Suppressor macrophage treated with lipopolysaccharide for 4 hours (primary cell): Measurements from ENCODE around the gene TUBA4B.
"Not testable (repeated sequence)": the region's sequence is repeated elsewhere in the genome, so short reads cannot be mapped to it uniquely, and the experiment has no call there.

ENCODE experiments used
- DNase-seq: peaks from one replicate; pipeline ENCODE4 v3.0.0-alpha.2; 2020

The TUBA4B gene

DNA sequence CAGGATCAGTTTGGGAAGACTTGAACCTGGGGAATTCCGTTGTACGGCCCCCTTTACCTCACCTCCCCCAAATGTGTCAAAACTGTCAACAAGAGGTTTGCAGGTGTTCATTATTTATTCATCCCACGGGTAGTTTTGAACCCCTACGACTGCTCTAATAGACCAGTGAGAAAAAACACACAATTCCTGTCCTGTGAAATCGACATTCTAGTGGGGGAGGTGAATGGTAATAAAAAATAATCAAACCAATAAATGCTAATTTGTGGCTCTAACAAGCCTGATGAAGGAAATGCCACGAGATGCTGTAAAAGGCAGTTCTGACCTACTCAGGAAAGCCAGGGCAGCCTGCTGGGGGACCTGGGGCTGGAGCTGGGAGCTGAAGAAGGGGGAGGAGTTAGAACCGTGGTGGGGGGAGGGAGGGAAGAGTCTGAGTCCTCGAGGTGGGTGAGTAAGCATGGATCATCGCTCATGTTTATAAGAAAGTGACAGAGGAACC is 25.7 kb downstream of the TUBA4B start:
- DNase-seq = no peak

DNA sequence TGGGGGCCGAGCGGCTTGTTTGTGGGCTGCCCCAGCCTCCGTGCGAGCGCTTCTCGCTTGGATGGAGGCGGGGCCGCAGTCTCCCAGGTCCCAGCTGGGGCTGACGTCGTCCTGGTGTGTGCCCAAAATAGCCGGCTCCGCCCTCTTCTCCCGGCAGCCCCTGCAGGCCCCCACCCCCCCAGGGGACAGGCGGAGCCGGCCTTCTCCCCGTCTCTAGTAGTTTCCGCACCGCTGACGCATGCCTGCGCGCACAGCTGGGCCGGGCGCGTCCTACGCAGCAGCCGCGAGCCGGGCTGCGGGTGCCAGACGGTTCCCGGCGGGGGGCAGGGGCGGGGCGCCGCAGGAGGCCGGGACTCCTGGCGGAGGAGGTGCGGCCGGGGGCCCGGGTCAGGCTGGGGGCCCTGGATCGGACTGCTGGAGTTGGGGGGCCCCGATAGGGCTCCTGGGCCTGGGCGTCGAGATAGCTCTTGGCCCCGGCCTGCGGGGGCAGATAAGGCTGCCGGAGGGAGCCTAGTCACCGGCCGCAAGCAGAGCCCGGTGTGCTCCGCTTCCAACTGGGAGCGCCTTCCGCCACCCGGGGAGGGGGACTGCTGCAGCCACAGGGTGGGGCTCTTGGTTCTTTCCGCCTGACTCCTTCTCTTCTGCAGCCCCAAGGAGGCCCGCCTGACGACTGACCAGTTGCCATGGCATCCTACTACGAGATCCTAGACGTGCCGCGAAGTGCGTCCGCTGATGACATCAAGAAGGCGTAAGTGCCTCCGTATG is 26.3 kb downstream of the TUBA4B start, which contains the start of gene DNAJB2:
TSS of gene DNAJB2 (plus strand) at position 216 of the 765 bp plus-strand sequence. CDS start at position 684, 468 bp downstream.
- DNase-seq = peak; percentile 99

DNA sequence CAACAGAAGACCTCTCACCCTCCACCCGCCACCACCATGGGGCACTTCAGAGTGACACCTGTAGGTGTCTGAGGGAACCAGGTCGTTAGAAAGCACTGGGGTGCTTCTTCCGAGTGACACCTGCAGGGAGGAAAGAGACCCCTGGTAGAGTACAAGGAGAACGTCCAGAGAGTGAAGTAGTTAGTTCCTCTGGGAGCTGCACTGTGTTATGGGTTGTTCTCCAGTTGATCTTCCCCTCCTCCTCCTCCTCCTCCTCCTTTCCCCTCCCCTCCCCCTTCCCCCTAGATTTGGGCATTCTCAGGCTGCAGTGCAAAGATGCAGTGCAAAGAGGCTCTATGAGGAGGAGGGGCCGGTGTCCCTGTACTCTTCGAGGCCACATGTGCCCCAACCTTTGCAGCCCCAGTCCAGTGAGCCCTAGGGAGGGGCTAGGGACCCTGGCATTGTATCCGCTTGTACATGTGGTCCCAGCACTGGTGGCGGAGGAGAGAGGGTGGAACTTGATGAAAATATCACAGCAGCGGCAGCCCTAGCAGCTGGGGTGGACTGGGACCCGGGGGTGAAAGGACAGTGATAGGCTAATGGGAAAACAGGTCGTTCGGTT is 27.0 kb downstream of the TUBA4B start:
- DNase-seq = no peak

DNA sequence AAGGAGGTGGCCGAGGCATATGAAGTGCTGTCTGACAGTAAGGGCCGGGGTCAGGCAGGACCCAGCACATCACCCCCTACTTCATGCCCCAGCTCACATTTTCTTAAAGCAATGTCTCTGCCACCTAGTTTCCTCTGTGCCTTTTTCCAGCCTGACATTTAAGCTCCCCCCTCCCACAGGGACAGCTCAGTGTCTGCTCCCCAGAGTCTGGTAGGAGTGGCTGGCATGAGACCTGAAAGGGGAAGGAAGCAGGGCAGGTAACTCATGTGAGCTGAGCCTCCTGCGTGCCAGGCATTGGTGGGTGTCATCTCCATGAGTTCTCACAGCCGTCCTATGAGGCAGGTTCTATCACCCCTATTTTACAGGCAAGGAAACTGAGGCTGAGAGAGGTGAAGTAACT is 27.6 kb downstream of the TUBA4B start:
- DNase-seq = no peak

DNA sequence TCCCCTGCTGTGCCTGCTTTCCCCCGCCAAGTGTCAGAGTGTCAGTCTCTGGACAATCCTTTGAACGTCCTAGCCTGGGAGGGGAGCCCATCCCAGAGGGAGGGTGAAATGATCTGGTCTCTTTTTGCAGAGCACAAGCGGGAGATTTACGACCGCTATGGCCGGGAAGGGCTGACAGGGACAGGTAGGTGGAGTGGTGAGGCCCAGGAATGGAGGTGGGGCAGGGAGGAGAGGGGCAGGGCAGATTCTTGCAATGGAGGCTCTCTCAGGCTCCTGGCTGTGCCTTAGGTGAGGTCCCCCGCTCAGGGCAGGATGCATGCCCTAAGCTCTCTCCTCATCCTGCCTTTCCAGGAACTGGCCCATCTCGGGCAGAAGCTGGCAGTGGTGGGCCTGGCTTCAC is 28.5 kb downstream of the TUBA4B start:
- no peak for DNase-seq

DNA sequence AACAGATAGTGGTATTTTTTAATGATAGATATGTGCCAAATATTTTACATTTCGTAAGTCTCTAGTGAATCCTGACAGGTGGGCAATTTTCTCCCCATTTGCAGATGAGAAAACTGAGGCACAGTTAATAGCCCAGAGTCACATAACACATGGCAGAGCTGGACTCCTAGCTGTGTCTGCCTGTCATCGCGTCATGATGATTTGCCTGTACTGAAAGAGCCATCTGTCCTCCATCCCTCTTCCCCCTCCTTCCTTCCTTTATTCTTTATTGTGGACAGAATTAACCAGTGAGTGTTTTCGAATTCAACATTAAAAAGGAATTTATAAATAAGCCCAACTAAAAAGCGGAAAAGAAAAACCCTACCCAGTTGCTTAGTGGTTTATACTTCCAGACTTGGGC is 29.3 kb downstream of the TUBA4B start:
- DNase-seq = no peak

DNA sequence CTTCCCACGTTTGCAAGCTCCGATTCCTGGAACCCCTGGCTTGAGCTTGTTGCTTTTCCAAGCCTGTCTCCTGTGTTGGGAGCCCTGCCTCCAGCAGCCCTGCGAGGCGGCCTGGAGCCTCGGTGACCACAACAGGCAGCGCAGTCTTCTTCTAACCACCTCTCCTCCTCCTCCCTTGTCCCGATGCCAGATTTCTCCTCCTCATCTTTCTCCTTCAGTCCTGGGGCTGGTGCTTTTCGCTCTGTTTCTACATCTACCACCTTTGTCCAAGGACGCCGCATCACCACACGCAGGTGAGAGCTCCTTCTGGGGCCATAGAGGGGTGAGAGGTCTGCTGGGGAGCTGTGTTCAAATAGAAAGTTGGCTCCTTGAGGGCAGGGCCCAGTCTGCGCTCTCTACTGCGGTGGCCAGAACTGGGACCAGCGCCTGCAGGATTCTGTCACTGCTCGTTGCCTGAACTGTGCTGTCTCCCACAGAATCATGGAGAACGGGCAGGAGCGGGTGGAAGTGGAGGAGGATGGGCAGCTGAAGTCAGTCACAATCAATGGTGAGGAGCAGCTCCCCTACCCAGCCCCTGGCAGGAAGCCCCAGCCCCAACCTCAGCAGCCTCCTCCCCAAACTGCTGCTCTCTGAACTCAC is 30.0 kb downstream of the TUBA4B start:
- DNase-seq = no peak

DNA sequence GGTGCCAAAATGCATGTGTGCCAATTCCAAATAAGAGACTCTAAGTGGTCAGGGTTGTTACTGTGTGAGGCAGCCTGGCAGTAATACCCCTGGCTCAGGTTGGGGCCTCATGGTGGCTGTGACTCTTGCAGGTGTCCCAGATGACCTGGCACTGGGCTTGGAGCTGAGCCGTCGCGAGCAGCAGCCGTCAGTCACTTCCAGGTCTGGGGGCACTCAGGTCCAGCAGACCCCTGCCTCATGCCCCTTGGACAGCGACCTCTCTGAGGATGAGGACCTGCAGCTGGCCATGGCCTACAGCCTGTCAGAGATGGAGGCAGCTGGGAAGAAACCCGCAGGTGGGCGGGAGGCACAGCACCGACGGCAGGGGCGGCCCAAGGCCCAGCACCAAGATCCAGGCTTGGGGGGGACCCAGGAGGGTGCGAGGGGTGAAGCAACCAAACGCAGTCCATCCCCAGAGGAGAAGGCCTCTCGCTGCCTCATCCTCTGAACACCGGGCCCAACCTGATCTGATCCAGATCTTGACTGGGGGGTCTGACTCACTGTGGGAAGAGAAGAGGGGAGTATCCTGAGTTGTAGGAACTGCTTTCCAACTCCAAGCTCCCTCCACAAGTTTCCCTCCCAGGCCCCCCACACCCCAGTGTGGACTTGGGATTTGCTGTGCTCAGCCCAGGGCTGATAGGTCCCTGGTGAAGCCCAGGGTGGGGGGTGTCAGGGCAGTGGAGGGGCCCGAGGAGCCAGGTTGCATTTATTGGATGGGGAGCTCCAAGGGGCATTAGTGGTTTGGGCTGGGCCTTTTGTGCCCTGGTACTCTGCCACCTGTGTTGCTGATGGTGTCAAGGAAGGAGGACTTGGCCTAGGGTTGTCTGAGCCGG is 31.7 kb downstream of the TUBA4B start:
- no peak for DNase-seq

DNA sequence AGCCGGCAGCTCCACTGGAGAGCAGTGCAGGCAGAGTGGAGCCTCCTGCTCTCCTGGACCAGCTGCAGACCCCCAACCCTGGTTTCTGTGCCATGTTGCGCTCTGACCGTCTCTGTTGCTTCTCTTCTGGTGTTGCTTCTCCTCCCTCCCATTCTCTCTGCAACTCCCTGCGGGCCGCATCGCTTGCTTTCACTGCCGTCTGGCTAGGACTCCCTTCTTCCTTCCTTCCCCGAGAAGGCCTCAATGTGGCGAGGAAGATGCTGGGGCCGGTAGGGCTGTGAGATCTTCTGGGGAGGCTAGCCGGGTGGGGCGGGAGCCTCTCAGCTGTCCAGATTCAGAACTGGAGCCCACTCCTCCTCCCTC is 32.3 kb downstream of the TUBA4B start:
- DNase-seq = no peak

DNA sequence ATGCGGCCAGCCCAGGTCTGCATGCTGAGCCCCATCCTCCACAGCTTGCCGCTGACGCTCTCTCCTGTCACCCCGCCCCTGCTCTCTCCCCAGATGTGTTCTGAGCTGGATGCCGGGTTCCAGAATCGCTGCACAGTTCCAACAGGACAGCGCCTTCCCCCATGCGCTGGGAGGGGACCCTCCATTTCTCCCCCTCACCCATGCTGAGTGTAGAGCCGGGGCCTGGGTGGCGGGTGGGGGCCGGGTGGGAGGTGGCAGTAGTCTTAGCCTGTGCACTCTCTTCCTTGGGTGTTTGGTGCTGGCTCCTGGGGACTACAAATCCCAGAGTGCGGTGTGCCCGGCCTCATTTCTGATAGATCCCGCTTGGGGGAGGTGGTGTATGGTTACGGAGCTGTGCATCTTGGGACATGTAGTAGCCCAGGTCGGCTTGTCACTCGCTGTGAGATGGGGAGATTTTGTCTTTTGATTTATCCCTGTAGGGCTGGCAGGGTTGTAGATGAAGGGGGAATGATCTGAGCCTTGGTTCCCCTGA is 32.9 kb downstream of the TUBA4B start:
- DNase-seq = no peak

DNA sequence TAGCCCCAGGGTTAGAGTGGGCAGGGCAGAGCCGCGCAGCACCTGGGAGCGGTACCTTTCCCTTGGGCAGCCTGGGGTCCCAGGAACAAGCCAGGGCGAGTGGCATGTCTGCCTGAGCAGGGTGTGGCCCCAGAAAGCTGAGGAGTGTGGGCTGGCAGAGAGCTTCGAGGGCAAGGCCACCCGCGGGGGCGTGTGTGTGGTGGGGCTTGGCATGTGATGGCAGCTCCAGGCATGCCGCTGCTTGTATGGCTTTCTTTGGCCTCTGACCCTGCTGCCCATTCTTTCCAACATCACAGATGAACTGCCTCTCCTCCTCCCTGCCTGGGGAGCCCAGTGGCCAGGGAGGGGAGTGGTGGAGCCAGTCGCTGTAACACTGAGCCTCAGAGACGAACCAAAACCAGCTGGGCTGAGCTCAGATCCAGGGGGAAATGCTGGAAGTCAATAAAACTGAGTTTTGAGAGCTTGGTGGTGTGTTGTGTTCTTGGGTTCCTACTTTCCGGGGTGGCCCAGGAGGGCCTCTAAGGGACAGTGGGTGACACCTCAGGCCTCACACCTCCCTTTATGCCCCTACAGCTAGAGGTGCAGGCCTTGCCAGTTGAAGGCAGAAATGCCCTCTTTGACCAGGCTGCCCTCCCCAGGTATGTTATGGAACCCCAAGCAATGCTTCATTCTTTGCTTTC is 33.5 kb downstream of the TUBA4B start:
- no peak for DNase-seq

DNA sequence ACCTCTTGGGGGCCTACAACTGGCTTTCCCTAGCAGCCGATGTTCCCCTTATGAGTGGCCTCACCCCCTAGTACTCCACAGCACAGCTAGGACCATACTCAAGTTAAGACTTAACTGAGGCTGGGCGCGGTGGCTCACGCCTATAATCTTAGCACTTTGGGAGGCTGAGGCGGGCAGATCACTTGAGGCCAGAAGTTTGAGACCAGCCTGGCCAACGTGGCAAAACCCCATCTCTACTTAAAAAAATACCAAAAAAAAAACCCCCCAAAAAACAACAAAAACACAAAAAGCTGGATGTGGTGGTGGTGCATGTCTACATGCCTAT is 34.0 kb downstream of the TUBA4B start:
- DNase-seq = not testable (repeated sequence)

DNA sequence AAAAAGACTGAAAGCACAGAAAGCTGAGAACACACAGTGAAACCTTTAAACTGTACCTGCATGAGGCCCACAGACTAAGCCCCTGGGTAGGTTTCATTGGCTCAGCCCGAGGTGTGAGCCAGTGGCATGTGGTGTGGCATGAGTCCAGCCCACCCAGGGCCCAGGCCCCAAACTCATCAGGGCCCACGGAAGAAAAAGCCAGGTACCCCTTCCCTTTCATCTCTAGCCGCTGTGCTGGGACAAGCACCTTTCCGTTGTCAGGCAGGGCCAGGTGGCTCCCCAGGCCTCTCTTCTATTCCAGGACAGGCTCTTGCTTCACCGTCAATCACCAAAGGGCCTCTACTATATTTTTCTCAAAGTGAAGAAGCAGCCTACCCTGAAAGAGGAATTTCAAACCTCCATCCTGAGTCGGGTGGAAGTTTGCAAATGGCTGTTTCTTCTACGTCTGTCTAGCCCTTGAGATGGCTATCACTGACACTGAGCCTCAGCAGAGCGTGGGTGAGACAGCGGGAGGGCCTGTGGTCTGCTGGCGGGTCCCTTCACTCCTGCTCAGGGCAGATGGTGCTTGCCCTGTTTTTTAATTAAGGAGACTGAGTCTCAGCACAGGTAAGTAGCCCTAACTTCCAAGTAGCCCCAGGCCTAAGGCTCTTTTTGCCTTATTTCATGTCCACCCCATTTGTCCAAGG is 34.7 kb downstream of the TUBA4B start:
- no peak for DNase-seq

DNA sequence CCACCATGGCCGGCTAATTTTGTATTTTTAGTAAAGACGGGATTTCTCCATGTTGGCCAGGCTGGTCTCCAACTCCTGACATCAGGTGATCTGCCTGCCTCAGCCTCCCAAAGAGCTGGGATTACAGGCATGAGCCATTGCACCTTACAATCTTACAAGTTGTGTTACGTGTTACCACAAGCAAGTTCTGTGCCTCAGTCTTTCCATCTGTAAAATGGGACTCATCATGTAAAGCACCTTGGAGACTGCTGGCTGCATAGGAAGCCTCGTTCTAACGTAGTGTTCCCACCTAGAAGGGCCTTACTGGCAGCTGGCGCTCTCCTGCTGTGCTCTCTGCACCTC is 36.1 kb downstream of the TUBA4B start:
- DNase-seq = no peak

DNA sequence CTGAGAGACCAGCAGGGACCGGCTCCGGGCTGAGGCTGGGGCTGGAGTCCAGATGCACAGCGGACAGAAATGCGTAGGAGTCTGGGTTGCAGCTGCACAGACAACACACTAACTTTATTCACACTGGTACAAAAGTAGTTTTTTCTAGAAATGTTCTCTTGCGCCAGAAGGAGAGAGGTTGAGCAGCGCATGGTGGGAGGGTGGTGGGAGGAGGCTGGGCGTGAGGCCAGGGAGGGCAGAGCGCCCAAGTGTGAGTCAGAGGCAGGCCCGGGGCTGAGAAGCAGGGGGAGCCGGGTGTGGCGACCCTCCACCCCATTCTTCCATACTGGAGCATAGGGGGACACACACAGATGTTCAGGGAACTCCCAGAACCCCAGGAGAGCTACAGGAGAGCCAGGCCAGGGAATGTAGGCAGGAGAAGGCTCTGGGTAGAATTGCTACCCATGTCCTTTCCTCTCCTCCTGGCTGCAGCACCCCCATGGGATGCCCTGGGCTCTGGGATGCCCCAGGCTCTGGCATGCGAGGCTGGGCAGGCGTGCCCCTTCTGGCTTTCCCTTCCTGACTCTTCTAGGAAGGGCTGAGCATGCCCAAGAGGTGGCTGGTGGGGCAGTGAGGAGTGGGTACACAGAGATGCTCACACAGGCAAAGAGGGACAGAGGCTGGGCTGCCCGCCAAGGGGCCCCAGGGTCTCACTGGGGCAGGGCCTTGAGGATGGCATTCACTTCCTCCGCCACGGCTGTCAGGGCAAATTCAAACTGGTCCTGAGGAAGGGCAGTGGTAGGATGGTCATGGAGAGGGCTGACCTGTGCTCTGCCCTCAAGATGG is 36.7 kb downstream of the TUBA4B start:
- DNase-seq = no peak

DNA sequence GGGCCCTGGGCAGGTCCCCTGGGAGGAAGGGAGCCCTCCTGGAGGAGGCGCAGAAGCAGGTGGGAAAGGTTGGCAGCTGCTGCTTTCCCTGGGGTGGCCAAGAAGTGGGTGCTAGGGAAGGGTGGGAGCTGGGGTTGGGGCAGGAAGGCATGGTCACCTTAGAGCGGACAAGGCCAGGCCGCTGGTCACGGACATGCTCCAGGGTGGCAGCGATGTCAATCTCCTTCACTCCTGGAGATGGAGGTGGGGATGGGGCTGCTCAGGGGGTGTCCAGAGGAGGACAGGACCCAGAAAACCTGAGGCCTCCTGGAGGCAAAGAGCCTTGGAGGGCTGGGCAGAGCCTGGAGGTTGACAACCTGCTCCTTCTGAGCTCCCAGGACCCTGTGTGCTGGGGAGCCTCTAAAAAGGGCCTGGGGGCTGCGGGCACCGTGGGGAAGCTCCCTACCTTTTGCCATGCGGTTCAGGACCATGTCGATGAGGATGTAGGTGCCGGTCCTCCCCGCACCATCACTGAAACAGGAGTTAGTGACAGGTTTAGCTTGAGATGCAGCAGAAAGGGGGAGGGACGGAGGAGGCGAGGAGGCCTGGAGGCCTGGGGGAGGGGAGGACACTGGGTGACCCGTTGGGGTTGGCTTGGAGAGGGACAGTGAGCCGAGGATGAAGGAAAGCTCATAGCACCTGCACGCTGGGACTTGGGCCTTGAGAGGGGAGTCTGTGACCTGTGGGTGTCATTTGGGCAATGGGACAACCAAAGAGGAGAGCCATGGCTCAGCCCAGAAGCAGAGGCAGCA is 37.5 kb downstream of the TUBA4B start:
- DNase-seq = no peak

DNA sequence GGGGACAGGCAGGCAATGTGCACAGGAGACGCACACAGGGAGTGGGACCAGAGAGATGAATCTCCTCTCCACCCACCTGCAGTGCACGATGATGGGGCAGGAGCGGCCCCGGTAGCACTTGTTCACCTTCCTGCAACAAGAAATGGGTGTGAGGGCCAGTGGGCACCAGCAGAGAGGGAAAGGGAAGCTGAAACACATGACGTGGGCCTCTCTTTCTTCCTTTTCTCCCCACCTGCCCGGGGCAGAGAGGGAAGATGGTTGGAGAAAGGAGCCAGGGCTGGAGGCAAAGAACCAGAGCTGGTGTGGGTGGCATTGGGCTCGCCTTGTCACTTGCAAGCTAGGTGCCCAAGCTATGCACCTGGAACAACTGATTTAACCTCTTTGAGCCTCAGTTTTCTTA is 38.4 kb downstream of the TUBA4B start:
- no peak for DNase-seq

DNA sequence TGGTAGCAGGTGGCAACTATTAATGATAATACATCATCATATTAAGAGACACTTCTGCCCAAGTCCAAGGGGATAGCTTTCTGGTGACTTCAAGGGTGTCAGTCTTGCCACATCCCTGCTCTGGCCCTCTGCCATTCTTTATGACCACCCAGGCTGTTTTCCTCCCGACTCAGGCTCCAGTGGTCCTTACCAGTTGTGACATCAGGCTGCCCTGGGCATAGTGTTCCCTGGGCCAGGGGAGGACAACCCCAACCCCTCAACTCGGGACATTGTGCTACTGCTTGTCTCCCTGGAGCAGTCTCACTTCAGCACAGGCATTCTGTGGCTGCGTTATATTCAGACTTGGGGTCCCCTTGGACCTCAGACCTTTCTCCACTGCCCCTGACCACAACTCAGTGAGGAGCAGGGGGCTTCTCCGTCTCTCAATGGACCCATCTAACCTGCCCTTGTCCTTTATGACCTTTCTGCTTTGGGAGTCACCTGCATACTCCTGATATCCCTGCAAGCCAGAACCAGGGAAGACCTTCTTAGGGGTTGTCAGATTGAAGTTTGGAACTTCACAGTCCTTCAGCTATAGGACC is 39.0 kb downstream of the TUBA4B start:
- DNase-seq = no peak

DNA sequence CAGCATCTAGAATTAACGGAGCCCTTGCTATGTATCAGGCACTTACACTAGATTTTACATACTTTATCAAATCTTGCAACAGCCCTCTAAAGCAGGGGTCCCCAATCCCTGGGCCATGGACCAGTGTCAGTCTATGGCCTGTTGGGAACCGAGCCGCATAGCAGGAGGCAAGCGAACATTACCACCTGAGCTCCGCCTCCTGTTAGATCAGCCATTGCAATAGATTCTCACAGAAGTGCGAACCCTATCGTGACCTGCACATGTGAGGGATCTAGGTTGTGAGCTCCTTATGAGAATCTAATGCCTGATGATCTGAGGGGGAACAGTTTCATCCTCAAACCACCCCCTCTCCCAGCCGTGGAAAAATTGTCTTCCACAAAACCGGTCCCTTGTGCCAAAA is 39.6 kb downstream of the TUBA4B start:
- DNase-seq = no peak

DNA sequence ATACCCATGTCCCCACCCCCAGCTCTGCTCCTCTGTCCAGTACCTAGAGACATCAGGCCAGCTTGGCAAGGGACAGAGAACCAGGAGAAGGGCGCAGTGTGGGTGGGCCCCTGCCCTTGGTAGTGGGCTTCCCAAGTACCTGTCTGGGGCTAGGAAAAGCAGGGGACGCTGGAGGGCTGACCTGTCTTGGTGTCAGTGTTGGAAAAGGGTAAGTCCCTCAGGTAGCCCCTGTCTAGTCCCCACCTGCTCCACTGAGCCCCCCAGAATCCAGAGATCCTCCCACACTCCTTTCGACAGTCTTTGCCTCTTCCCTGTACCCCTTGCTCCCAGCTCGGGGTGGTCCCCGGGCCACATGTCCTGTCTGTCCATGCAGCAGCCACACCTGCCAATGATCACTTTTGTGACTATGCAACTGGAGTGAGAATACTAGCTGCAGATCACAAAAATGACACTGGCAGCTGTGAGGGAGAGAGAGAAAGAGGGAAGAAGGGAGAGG is 40.7 kb downstream of the TUBA4B start:
- no peak for DNase-seq
